Suprapubic skin (tissue), 4 donors: ENCODE measurements around the gene ABHD10.

ENCODE experiments used
- EP300 ChIP-seq: sonication (generic); formaldehyde crosslinking; IDR thresholded peaks from one replicate; pipeline ENCODE4 v1.6.1; 2017; ENCODE audit warnings: antibody characterized with exemption
- POLR2AphosphoS5 ChIP-seq, 3 donors: sonication (generic); formaldehyde crosslinking; IDR thresholded peaks; one replicate each; pipeline ENCODE4 v1.6.1; 2017; ENCODE audit warnings: antibody characterized with exemption in 3 of 3
- TF ChIP-seq, protein P1 (sequence below), 2 donors: fragments of 200-600 bp in 1 of 2; fragments of 450-650 bp in 1 of 2; sonication (generic) in 1 of 2; IDR thresholded peaks; one replicate each; pipeline ENCODE4 v1.5.1; 2016 to 2019; ENCODE audit warnings: antibody characterized with exemption in 2 of 2, mild to moderate bottlenecking in 1 of 2, moderate library complexity in 1 of 2

DNA sequence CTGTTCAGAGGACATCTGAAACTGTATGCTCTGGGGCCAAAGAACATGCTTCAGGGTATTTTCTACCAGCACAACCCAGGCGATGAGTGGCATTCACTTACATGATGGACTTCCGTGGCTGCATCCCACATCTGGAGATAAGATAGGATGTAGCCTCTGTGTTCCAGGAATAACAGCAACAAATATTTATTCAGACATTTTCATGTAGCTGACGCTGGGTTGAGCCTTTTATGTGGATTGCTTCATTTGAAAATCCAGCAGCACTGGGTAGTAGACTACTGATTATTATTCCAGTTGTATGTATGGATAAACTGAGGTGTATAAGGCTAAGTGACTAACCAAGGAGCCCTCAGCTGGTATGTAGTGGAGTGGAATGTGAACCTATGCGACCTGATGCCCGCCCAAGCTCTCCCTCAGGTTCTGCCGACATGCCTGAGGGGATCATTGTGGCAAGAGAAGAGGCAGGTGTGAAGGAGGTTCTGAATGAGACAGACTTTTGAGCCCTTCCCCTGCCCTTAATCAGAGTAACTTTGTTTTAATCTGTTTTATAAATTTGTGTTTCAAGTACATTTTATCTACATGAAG is 25.9 kb upstream of the ABHD10 start:
- TF ChIP-seq, protein P1, sequence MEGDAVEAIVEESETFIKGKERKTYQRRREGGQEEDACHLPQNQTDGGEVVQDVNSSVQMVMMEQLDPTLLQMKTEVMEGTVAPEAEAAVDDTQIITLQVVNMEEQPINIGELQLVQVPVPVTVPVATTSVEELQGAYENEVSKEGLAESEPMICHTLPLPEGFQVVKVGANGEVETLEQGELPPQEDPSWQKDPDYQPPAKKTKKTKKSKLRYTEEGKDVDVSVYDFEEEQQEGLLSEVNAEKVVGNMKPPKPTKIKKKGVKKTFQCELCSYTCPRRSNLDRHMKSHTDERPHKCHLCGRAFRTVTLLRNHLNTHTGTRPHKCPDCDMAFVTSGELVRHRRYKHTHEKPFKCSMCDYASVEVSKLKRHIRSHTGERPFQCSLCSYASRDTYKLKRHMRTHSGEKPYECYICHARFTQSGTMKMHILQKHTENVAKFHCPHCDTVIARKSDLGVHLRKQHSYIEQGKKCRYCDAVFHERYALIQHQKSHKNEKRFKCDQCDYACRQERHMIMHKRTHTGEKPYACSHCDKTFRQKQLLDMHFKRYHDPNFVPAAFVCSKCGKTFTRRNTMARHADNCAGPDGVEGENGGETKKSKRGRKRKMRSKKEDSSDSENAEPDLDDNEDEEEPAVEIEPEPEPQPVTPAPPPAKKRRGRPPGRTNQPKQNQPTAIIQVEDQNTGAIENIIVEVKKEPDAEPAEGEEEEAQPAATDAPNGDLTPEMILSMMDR (IDR thresholded peaks at IDR 0.05), result no peak
- no peak for TF ChIP-seq EP300
- TF ChIP-seq POLR2AphosphoS5 (IDR thresholded peaks at IDR 0.05), result no peak
